Measurements from ENCODE around the gene THSD7B.

DNA sequence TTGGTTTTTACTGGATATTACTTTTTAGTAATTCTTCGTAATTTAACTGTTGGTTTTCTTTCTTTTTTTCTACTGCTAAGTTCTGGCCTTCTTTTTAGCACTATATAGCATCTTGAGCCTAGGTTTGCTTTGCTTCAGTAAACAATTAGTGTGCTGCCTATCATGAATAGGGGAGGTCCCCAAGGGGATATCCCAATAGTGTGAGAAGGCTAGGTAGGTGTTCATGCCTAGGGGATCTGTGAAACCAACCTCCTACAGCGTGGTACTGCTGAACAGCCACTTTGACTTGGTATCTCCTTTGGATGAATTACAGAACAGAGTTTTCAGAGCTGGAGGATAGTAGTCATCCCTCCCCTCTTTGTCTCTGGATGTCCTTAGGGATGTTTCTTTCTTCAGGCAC lies 888.7 kb downstream of the THSD7B start:
- TF ChIP-seq CREM (IDR thresholded peaks at IDR 0.05) = no peak
- no peak for TF ChIP-seq CREM (CRISPR knock-in tag; IDR thresholded peaks at IDR 0.05)
- no peak for TF ChIP-seq CC2D1A (CRISPR knock-in tag; IDR thresholded peaks at IDR 0.05)
- no peak for TF ChIP-seq PAF1 (CRISPR knock-in tag; IDR thresholded peaks at IDR 0.05)
- TF ChIP-seq, protein P1, sequence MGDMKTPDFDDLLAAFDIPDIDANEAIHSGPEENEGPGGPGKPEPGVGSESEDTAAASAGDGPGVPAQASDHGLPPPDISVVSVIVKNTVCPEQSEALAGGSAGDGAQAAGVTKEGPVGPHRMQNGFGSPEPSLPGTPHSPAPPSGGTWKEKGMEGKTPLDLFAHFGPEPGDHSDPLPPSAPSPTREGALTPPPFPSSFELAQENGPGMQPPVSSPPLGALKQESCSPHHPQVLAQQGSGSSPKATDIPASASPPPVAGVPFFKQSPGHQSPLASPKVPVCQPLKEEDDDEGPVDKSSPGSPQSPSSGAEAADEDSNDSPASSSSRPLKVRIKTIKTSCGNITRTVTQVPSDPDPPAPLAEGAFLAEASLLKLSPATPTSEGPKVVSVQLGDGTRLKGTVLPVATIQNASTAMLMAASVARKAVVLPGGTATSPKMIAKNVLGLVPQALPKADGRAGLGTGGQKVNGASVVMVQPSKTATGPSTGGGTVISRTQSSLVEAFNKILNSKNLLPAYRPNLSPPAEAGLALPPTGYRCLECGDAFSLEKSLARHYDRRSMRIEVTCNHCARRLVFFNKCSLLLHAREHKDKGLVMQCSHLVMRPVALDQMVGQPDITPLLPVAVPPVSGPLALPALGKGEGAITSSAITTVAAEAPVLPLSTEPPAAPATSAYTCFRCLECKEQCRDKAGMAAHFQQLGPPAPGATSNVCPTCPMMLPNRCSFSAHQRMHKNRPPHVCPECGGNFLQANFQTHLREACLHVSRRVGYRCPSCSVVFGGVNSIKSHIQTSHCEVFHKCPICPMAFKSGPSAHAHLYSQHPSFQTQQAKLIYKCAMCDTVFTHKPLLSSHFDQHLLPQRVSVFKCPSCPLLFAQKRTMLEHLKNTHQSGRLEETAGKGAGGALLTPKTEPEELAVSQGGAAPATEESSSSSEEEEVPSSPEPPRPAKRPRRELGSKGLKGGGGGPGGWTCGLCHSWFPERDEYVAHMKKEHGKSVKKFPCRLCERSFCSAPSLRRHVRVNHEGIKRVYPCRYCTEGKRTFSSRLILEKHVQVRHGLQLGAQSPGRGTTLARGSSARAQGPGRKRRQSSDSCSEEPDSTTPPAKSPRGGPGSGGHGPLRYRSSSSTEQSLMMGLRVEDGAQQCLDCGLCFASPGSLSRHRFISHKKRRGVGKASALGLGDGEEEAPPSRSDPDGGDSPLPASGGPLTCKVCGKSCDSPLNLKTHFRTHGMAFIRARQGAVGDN (CRISPR knock-in tag; IDR thresholded peaks at IDR 0.05) = no peak
- no peak for TF ChIP-seq MTA1 (CRISPR knock-in tag; IDR thresholded peaks at IDR 0.05; ENCODE audit: borderline replicate concordance)
- TF ChIP-seq, protein P2, sequence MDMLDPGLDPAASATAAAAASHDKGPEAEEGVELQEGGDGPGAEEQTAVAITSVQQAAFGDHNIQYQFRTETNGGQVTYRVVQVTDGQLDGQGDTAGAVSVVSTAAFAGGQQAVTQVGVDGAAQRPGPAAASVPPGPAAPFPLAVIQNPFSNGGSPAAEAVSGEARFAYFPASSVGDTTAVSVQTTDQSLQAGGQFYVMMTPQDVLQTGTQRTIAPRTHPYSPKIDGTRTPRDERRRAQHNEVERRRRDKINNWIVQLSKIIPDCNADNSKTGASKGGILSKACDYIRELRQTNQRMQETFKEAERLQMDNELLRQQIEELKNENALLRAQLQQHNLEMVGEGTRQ (IDR thresholded peaks at IDR 0.05; ENCODE audit: low read depth, low read length) = no peak
- TF ChIP-seq, protein P2 (CRISPR knock-in tag; IDR thresholded peaks at IDR 0.05; ENCODE audit: borderline replicate concordance) = no peak
- TF ChIP-seq, protein P3, sequence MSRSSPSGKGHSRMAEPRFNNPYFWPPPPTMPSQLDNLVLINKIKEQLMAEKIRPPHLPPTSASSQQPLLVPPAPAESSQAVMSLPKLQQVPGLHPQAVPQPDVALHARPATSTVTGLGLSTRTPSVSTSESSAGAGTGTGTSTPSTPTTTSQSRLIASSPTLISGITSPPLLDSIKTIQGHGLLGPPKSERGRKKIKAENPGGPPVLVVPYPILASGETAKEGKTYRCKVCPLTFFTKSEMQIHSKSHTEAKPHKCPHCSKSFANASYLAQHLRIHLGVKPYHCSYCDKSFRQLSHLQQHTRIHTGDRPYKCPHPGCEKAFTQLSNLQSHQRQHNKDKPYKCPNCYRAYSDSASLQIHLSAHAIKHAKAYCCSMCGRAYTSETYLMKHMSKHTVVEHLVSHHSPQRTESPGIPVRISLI (CRISPR knock-in tag; IDR thresholded peaks at IDR 0.05; ENCODE audit: borderline replicate concordance) = no peak
- TF ChIP-seq MTA3 (CRISPR knock-in tag; IDR thresholded peaks at IDR 0.05) = no peak
- TF ChIP-seq, protein P4, sequence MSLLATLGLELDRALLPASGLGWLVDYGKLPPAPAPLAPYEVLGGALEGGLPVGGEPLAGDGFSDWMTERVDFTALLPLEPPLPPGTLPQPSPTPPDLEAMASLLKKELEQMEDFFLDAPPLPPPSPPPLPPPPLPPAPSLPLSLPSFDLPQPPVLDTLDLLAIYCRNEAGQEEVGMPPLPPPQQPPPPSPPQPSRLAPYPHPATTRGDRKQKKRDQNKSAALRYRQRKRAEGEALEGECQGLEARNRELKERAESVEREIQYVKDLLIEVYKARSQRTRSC (CRISPR knock-in tag; IDR thresholded peaks at IDR 0.05; ENCODE audit: low read depth) = no peak
- TF ChIP-seq, protein P5, sequence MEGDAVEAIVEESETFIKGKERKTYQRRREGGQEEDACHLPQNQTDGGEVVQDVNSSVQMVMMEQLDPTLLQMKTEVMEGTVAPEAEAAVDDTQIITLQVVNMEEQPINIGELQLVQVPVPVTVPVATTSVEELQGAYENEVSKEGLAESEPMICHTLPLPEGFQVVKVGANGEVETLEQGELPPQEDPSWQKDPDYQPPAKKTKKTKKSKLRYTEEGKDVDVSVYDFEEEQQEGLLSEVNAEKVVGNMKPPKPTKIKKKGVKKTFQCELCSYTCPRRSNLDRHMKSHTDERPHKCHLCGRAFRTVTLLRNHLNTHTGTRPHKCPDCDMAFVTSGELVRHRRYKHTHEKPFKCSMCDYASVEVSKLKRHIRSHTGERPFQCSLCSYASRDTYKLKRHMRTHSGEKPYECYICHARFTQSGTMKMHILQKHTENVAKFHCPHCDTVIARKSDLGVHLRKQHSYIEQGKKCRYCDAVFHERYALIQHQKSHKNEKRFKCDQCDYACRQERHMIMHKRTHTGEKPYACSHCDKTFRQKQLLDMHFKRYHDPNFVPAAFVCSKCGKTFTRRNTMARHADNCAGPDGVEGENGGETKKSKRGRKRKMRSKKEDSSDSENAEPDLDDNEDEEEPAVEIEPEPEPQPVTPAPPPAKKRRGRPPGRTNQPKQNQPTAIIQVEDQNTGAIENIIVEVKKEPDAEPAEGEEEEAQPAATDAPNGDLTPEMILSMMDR (CRISPR knock-in tag; IDR thresholded peaks at IDR 0.05) = no peak
- TF ChIP-seq, protein P6, sequence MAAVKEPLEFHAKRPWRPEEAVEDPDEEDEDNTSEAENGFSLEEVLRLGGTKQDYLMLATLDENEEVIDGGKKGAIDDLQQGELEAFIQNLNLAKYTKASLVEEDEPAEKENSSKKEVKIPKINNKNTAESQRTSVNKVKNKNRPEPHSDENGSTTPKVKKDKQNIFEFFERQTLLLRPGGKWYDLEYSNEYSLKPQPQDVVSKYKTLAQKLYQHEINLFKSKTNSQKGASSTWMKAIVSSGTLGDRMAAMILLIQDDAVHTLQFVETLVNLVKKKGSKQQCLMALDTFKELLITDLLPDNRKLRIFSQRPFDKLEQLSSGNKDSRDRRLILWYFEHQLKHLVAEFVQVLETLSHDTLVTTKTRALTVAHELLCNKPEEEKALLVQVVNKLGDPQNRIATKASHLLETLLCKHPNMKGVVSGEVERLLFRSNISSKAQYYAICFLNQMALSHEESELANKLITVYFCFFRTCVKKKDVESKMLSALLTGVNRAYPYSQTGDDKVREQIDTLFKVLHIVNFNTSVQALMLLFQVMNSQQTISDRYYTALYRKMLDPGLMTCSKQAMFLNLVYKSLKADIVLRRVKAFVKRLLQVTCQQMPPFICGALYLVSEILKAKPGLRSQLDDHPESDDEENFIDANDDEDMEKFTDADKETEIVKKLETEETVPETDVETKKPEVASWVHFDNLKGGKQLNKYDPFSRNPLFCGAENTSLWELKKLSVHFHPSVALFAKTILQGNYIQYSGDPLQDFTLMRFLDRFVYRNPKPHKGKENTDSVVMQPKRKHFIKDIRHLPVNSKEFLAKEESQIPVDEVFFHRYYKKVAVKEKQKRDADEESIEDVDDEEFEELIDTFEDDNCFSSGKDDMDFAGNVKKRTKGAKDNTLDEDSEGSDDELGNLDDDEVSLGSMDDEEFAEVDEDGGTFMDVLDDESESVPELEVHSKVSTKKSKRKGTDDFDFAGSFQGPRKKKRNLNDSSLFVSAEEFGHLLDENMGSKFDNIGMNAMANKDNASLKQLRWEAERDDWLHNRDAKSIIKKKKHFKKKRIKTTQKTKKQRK (IDR thresholded peaks at IDR 0.05; ENCODE audit: low read length) = no peak
- TF ChIP-seq NPAS2 (CRISPR knock-in tag; IDR thresholded peaks at IDR 0.05; ENCODE audit: borderline replicate concordance) = no peak
- TF ChIP-seq, protein P7, sequence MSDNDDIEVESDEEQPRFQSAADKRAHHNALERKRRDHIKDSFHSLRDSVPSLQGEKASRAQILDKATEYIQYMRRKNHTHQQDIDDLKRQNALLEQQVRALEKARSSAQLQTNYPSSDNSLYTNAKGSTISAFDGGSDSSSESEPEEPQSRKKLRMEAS (IDR thresholded peaks at IDR 0.05) = no peak
- TF ChIP-seq, protein P8, sequence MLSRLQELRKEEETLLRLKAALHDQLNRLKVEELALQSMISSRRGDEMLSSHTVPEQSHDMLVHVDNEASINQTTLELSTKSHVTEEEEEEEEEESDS (CRISPR knock-in tag; IDR thresholded peaks at IDR 0.05; ENCODE audit: borderline replicate concordance) = no peak

All from HepG2 (cell line).